Amniotic stem cell (primary cell): Measurements from ENCODE around the gene TENM3.
"Not testable (repeated sequence)": the region's sequence is repeated elsewhere in the genome, so short reads cannot be mapped to it uniquely, and the experiment has no call there.

Experiments
- DNase-seq: peaks from one replicate; lab custom pipeline; 2025; lab: John Stamatoyannopoulos, UW

Gene TENM3

GRCh38 chr4:182243204-182243603 lies at the start of gene TENM3:
TENM3 (plus strand) TSS chr4:182243402; CDS start chr4:182324021, 80,619 bp downstream.
- DNase-seq = not testable (repeated sequence)

GRCh38 chr4:182194091-182194824 lies 48.9 kb upstream of the TENM3 start:
- no peak for DNase-seq

- no peak for DNase-seq
Measured at GRCh38 chr4:182197611-182198010, 45.6 kb upstream of the TENM3 start.

GRCh38 chr4:182201871-182202270 lies 41.3 kb upstream of the TENM3 start:
- no peak for DNase-seq

GRCh38 chr4:182202650-182203049 lies 40.6 kb upstream of the TENM3 start:
- DNase-seq = no peak

- no peak for DNase-seq
Measured at GRCh38 chr4:182203872-182204411, 39.3 kb upstream of the TENM3 start.

GRCh38 chr4:182205306-182205705 lies 37.9 kb upstream of the TENM3 start:
- DNase-seq = no peak

- DNase-seq = no peak
Measured at GRCh38 chr4:182206266-182206665, 36.9 kb upstream of the TENM3 start.

GRCh38 chr4:182206916-182207315 lies 36.3 kb upstream of the TENM3 start:
- no peak for DNase-seq

- no peak for DNase-seq
Measured at GRCh38 chr4:182207830-182208396, 35.3 kb upstream of the TENM3 start.

- DNase-seq = no peak
Measured at GRCh38 chr4:182208526-182209050, 34.6 kb upstream of the TENM3 start.

- no peak for DNase-seq
Measured at GRCh38 chr4:182212211-182212761, 30.9 kb upstream of the TENM3 start.

- no peak for DNase-seq
Measured at GRCh38 chr4:182213004-182213403, 30.2 kb upstream of the TENM3 start.

GRCh38 chr4:182215148-182215547 lies 28.1 kb upstream of the TENM3 start:
- DNase-seq = no peak

GRCh38 chr4:182216005-182216404 lies 27.2 kb upstream of the TENM3 start:
- no peak for DNase-seq

- DNase-seq = no peak
Measured at GRCh38 chr4:182219411-182220056, 23.7 kb upstream of the TENM3 start.

- no peak for DNase-seq
Measured at GRCh38 chr4:182221987-182222386, 21.2 kb upstream of the TENM3 start.

- no peak for DNase-seq
Measured at GRCh38 chr4:182222766-182223165, 20.4 kb upstream of the TENM3 start.

GRCh38 chr4:182223708-182224107 lies 19.5 kb upstream of the TENM3 start:
- DNase-seq = no peak

- DNase-seq = no peak
Measured at GRCh38 chr4:182224192-182224850, 18.9 kb upstream of the TENM3 start.

GRCh38 chr4:182225257-182225852 lies 17.8 kb upstream of the TENM3 start:
- DNase-seq = no peak

GRCh38 chr4:182227611-182228010 lies 15.6 kb upstream of the TENM3 start:
- no peak for DNase-seq
